GM19397 (cell line): Measurements from ENCODE around the gene RBKS.

ENCODE experiments used
- ATAC-seq: cut with Tn5 transposase; IDR thresholded peaks from one replicate; pipeline ENCODE4 v1.9.1; 2021; ENCODE audit warnings: mild to moderate bottlenecking, moderate library complexity; ENCODE audit not compliant: unreplicated experiment

The RBKS gene

DNA sequence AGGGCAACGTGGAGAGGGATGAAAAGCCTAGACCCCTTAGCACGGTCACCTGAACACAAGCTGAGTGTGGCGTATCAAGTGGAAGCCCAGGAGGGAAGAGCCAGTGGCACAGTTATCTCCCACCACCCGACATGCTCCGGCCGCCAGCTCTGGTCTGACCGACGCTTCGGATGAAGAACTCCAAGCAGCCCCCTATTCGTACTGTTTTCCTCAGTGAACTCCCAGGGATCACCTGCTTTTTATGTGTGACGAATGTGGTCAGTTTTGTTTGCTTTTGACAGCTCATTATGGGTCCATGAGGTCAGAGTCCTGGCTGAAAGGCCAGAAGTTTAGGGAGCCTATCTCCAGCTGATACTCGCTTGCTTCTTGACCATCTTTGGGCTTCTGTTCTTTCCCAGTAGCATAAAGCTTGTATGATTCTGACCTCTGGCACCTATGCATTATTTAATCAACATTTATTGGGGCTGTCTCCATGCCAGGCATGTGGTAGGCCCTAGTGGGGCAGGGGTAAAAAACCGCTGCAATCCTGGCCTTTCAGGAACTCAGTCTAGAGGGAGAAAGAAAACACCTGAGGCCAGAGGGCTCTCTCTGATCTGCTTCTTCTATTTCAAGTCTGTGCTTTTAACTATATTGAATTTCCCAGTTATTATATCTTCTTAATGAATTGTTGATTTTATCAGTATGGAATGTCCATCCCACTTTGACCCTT, 151.7 kb downstream of the RBKS start:
- no peak for ATAC-seq

DNA sequence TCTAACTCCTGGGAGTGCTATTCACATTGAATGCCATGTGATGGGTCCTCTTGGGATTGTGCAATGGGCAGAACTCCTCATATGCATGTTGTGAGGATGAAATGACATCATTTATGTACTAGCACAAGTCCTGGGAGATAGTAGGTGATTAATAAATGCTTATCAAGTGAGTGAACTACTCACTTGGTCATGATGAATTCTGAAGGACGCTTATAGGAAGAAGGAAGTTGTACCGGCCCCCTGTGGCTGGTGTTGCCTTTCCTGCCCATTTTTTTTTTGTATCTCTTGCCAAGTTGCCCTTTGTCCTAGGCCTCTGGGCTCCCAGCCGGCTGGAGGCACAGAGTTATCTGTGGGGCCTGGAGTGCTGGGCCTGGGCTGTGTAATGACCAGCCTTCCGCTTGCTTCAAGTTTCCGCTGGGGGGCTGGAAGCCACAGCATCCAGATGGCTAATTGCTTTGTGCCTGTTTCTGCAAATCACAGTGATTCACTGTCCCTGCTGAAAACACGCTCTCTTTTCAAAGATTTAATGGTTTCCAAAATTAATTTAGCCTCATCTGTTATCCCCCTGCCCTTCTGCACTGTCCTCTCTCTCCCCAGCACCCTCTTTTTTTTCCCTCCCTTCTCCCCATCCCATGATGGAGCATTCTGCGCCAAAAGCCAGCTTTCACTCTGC, 152.4 kb downstream of the RBKS start:
- no peak for ATAC-seq

GRCh38 chr2:27736890-27737204, 153.3 kb downstream of the RBKS start:
- ATAC-seq = no peak

DNA sequence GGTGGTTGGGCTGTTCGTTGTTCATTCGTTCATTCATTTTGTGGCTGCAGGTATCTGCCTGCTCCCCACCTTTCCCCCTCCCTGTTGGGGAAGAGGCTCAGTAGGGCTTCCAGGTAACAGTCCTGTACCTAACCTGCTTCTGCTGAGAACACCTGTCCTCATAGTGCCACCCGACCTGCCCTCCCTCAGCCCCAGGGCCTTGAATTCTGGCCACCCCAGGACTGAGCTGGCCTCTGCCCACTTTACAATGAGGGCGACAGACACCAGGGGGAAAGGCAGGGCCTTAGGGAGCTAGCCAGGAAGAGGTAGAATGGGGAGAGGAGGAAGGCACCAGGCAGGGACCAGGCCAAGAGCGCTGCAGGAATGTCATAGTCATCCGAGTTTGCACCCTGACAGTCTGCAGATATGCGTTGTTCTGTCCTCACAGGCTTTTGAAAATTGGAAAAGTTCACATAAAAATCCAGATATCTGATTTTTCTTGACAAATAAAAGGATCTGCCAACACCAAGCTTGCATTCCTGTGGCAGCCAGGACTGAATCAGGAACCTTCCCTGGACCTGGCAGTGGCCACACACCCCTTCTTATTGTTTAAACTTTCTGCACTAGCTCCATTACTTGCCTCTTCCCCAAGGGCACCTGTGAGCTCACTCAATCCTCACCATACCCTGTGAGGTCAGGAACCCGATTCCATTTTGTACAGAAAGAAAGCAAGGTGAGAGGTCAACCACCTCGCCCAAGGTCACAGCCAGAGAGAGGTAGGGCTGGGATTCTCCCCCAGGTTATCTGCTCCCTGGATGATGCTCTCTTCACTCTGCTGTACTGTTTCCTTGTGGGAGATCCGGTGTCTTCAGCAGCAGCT, 153.9 kb downstream of the RBKS start:
- ATAC-seq = no peak

- ATAC-seq = no peak
These were observed 154.8 kb downstream of the RBKS start for GRCh38 chr2:27735263-27735904.

DNA sequence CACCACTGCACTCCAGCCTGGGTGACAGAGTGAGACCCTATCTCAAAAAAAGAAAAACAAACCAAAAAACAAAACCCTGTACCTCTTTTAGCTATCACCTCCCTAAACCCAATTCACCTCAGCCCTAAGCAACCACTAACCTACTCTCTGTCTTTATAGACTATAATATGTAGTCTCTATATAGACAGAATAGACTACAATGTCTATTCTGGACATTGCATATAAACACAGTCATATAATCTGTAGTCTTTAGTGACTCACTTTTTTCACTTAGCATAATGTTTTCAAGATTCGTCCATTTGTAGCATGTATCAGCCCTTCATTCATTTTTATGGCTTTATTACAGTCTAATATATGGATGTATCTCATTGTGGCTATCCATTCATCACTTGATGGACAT, 155.9 kb downstream of the RBKS start:
- no peak for ATAC-seq
